GM18499 (cell line): ENCODE data around the gene AMOTL1.
"Not testable (repeated sequence)": the region's sequence is repeated elsewhere in the genome, so short reads cannot be mapped to it uniquely, and the experiment has no call there.

Experiments used
- ATAC-seq: cut with Tn5 transposase; IDR thresholded peaks from one replicate; pipeline ENCODE4 v1.9.1; 2021; ENCODE audit warnings: moderate number of reproducible peaks; ENCODE audit not compliant: insufficient read depth, unreplicated experiment

The AMOTL1 gene

GRCh38 chr11:94910779-94911178 lies 142.6 kb downstream of the AMOTL1 start:
- no peak for ATAC-seq

GRCh38 chr11:94912806-94913205 lies 144.7 kb downstream of the AMOTL1 start:
- ATAC-seq: no peak

- ATAC-seq: not testable (repeated sequence)
Measured at GRCh38 chr11:94913718-94914394, 145.7 kb downstream of the AMOTL1 start.

GRCh38 chr11:94920311-94920710 lies 152.2 kb downstream of the AMOTL1 start:
- no peak for ATAC-seq

GRCh38 chr11:94922321-94923003 lies 154.3 kb downstream of the AMOTL1 start:
- no peak for ATAC-seq

GRCh38 chr11:94923004-94923334 lies 154.8 kb downstream of the AMOTL1 start:
- no peak for ATAC-seq

- no peak for ATAC-seq
Measured at GRCh38 chr11:94924171-94924572, 156.0 kb downstream of the AMOTL1 start.

- no peak for ATAC-seq
Measured at GRCh38 chr11:94924612-94925011, 156.5 kb downstream of the AMOTL1 start.

- no peak for ATAC-seq
Measured at GRCh38 chr11:94925422-94926270, 157.5 kb downstream of the AMOTL1 start.

GRCh38 chr11:94926271-94926625 lies 158.1 kb downstream of the AMOTL1 start:
- ATAC-seq: no peak
